Heart left ventricle (tissue), 16 donors: ENCODE data around the gene GALM. TPM values are rescaled to one million over a fixed set of nuclear protein-coding genes. Genes with fewer than 3 reads are reported as not detected.

Source experiments
- ATAC-seq, 4 donors: fragments of 200-7000 bp; cut with Tn5 transposase; one replicate each; pipeline ENCODE4 v1.9.1; 2020 to 2022; ENCODE audit warnings: moderate library complexity in 4 of 4, mild to moderate bottlenecking in 3 of 4, moderate number of reproducible peaks in 1 of 4
- DNase-seq, 5 donors: peaks; one replicate each; pipeline ENCODE4 v3.0.0-alpha.2; 2020
- H3K27ac ChIP-seq, 12 donors: fragments of 200-600 bp; sonication (generic) in 4 of 12; one replicate each; pipeline versions ENCODE4 v1.5.0 to v1.8.0; 2016 to 2022; ENCODE audit warnings: mild to moderate bottlenecking in 2 of 12
- H3K27me3 ChIP-seq, 9 donors: fragments of 200-600 bp; sonication (generic) in 2 of 9; one replicate each; pipeline versions ENCODE4 v1.5.1 to v1.8.0; 2016 to 2022; ENCODE audit warnings: mild to moderate bottlenecking in 3 of 9
- H3K36me3 ChIP-seq, 9 donors: fragments of 200-600 bp; sonication (generic) in 2 of 9; one replicate each; pipeline versions ENCODE4 v1.5.0 to v1.8.0; 2018 to 2022; ENCODE audit warnings: mild to moderate bottlenecking in 2 of 9
- H3K4me1 ChIP-seq, 12 donors: fragments of 200-600 bp; sonication (generic) in 4 of 12; one replicate each; pipeline versions ENCODE4 v1.5.0 to v1.8.0; 2016 to 2022; ENCODE audit warnings: mild to moderate bottlenecking in 3 of 12
- H3K4me3 ChIP-seq, 12 donors: fragments of 200-600 bp; sonication (generic) in 4 of 12; one replicate each; pipeline versions ENCODE4 v1.5.0 to v1.8.0; 2017 to 2022; ENCODE audit warnings: mild to moderate bottlenecking in 9 of 12, moderate library complexity in 4 of 12
- H3K9me3 ChIP-seq, 12 donors: fragments of 200-600 bp; sonication (generic) in 4 of 12; one replicate each; pipeline versions ENCODE4 v1.5.0 to v1.8.0; 2016 to 2022; ENCODE audit warnings: mild to moderate bottlenecking in 1 of 12
- CTCF ChIP-seq, 12 donors: fragments of 200-600 bp; sonication (generic) in 4 of 12; IDR thresholded peaks; one replicate each; pipeline versions ENCODE4 v1.5.0 to v1.8.0; 2018 to 2022; ENCODE audit warnings: antibody characterized with exemption in 12 of 12, mild to moderate bottlenecking in 5 of 12
- POLR2A ChIP-seq, 2 donors: fragments of 450-650 bp; IDR thresholded peaks; one replicate each; pipeline ENCODE4 v1.6.1; 2017; ENCODE audit warnings: antibody characterized with exemption in 2 of 2, mild to moderate bottlenecking in 2 of 2, moderate library complexity in 2 of 2
- WGBS, 4 donors: extraction: QIAGEN DNeasy Blood & Tissue Kit in 2 of 4; methylation state at CpG; one replicate each; pipeline versions ENCODE4 v1.1.5 to v1.1.7; 2013 to 2018; 5-methylcytosine and 5-hydroxymethylcytosine counted together
- intact Hi-C, 10 donors: fragments of 100-400 bp; cut with DNase I; formaldehyde crosslinking; loops; one replicate each; pipeline versions ENCODE4 v1.11.1 to v1.14.2; 2022
- polyA plus RNA-seq, 2 donors: library from polyadenylated mRNA; stranded (reverse); fragments of 200-250 nt; gene quantifications; one replicate each; pipeline ENCODE4 v1.2.3, GENCODE V29; 2013
- total RNA-seq, 9 donors: library from RNA; depleted of rRNA in 2 of 9; stranded (reverse); fragments of >200 nt in 2 of 9; fragmentation: NEBNext Ultra II Directional in 3 of 9; extraction: Animal tissue kit (Norgen Biotek cat#: 25700) in 3 of 9; gene quantifications; one replicate each; pipeline versions ENCODE4 v1.1.0 to v1.2.4, GENCODE V29; 2016 to 2023
- donor health status: ischemic (EF 13 %, LVEDD 7.1; RV severe dilation, severe dysfunction).
- donor health status: healthy with polysubstance abuse.
- donor health status: DM: no; HTN: yes; CAD: no.
- donor health status: DM: no; HTN: no; CAD: no.
- donor health status: ischemic (EF 25% LVEDD 6.9; RV normal size, moderate dysfunction).
- donor health status: ischemic (EF 25% LVEDD 5.7; RV mildly dilated, moderate dysfunction).
- donor health status: healthy.
- donor health status: DM: yes; HTN: yes; CAD: no.
- donor health status: ischemic (EF 35%, LVEDD 5.7; RV mildly dilated, moderate dysfunction).
- donor health status: nonischemic (EF 11% LVEDD 7.7; RV severe dilation, severe dysfunction).
- donor health status: DM: yes; HTN: yes; CAD: no.
- donor health status: PGD.
- donor health status: ischemic (EF 29% LVEDD 5.4; RV normal size, mild dysfunction).
- donor health status: nonischemic (EF 23%, LVEDD 6.1; RV moderate dilation, normal function).

Gene GALM
- total and polyA plus RNA-seq, 11 donors = 6.3 to 25.3 (median 11.9) TPM

- H3K36me3 ChIP-seq = peaks cover 0 to 82% (median 65%) of the 10 kb centered on the region in 9 donors
- ATAC-seq (no peak), DNase-seq (no peak)
- no peaks in the 10 kb centered on the region for H3K27me3 ChIP-seq
- WGBS, 4 donors = 45 to 61% (median 54%) methylated on average over 4 of the region's 4 CpGs
- H3K27ac ChIP-seq = peak overlapping the region in 2 of 12 donors; percentile 30 to 32
- TF ChIP-seq CTCF (IDR thresholded peaks at IDR 0.05) (no peak), POLR2A (IDR thresholded peaks at IDR 0.05) (no peak)
- intact Hi-C loops = loop anchor here in 1 of 10 donors (10.0 kb wide), 1 partner anchor 422 kb away; no protein-coding TSS in a partner anchor
- H3K4me3 ChIP-seq = peak overlapping the region in 1 of 12 donors; percentile 19
- no peaks in the 10 kb centered on the region for H3K9me3 ChIP-seq
- H3K4me1 ChIP-seq = peaks cover 0 to 73% (median 44%) of the 10 kb centered on the region in 12 donors
Observed at GRCh38 chr2:38747007-38747424, 81.1 kb downstream of the GALM start.

GRCh38 chr2:38747819-38748218 lies 81.9 kb downstream of the GALM start:
- TF ChIP-seq CTCF (IDR thresholded peaks at IDR 0.05) (no peak), POLR2A (IDR thresholded peaks at IDR 0.05) (no peak)
- no peak for DNase-seq
- no peak for ATAC-seq
- Histone ChIP-seq H3K9me3 (no peaks in the 10 kb centered on the region), H3K27me3 (no peaks in the 10 kb centered on the region), H3K36me3 (peaks cover 0 to 74% (median 65%) of the 10 kb centered on the region in 9 donors), H3K27ac (peak overlapping the region in 2 of 12 donors; percentile 30 to 32), H3K4me3 (peak overlapping the region in 1 of 12 donors; percentile 94), H3K4me1 (peaks cover 0 to 74% (median 44%) of the 10 kb centered on the region in 12 donors)
- intact Hi-C loops = loop anchor here in 1 of 10 donors (10.0 kb wide), 1 partner anchor 423 kb away; no protein-coding TSS in a partner anchor
- WGBS, 4 donors = 54 to 65% (median 62%) methylated on average over 5 of the region's 5 CpGs

GRCh38 chr2:38748391-38748790 lies 82.5 kb downstream of the GALM start:
- no peak for ATAC-seq
- intact Hi-C loops = loop anchor here in 1 of 10 donors (10.0 kb wide), 1 partner anchor 424 kb away; no protein-coding TSS in a partner anchor
- Histone ChIP-seq H3K4me1 (peaks cover 0 to 74% (median 43%) of the 10 kb centered on the region in 12 donors), H3K4me3 (peak overlapping the region in 2 of 12 donors; percentile 82 to 94), H3K27ac (peak overlapping the region in 2 of 12 donors; percentile 30 to 32), H3K9me3 (no peaks in the 10 kb centered on the region), H3K27me3 (no peaks in the 10 kb centered on the region), H3K36me3 (peaks cover 0 to 68% (median 61%) of the 10 kb centered on the region in 9 donors)
- TF ChIP-seq POLR2A (IDR thresholded peaks at IDR 0.05) (no peak), CTCF (IDR thresholded peaks at IDR 0.05) (no peak)
- WGBS, 4 donors = 87 to 90% (median 87%) methylated on average over 9 of the region's 9 CpGs
- no peak for DNase-seq

GRCh38 chr2:38748943-38749804 lies 83.3 kb downstream of the GALM start:
- peaks cover 0 to 60% (median 53%) of the 10 kb centered on the region in 9 donors for H3K36me3 ChIP-seq
- H3K27me3 ChIP-seq = no peaks in the 10 kb centered on the region
- ATAC-seq (no peak), DNase-seq (no peak)
- H3K9me3 ChIP-seq = no peaks in the 10 kb centered on the region
- intact Hi-C loops = loop anchor here in 1 of 10 donors (10.0 kb wide), 1 partner anchor 424 kb away; no protein-coding TSS in a partner anchor
- peaks cover 0 to 73% (median 42%) of the 10 kb centered on the region in 12 donors for H3K4me1 ChIP-seq
- TF ChIP-seq POLR2A (IDR thresholded peaks at IDR 0.05) = no peak
- WGBS, 4 donors = 57 to 67% (median 60%) methylated on average over 26 of the region's 26 CpGs
- H3K27ac ChIP-seq = peak overlapping the region in 6 of 12 donors; percentile 99
- H3K4me3 ChIP-seq = peak overlapping the region; percentile 61 to 98 (median 86)
